ENCODE data around the gene INPP5A. TPM values are rescaled to one million over a fixed set of nuclear protein-coding genes. Genes with fewer than 3 reads are reported as not detected.

The INPP5A gene
- total and polyA plus RNA-seq, 9 of the 15 experiments (the other 6 are each of a cell fraction or from before 2014, with no cell fraction given): 0.66 to 11.6 (median 7.7) TPM

DNA sequence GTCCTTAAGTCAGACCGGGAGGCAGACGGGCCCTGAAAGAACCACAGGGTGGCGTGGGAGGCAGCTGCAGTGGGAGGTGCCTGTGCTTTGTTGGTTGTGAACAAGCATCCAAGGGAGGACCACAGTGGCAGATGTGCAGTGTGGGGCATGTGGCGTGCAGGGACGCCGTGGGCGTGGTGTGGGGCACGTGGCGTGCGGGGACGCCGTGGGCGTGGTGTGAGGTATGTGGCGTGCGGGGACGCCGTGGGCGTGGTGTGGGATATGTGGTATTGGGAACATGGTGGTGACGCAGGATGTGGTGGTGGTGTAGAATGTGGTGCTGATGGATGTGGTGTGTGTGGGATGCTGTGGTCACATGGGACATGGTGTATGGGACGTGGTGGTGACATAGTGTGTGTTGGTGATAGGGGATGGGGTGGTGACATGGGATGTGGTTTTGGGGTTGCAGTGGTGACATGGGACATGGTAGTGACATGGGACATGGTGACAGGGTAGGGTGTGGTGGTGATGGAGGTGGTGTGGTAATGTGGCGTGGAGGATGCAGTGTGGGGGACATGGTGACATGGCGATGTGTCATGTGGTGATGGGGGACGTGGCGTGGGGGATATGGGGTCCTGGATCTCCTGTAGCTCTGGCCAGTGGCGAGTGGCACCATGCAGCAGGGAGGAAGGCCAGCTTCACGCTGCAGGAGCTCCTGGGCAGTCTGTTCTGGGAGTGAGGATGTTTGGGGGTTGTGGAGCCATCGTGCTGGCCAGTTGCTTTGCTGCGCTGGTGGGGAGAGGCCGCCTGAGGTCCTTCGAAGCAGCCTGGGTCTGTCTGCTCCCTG lies 78.8 kb downstream of the INPP5A start:
- Histone ChIP-seq H4K20me1 (replicated peaks; ENCODE audit: control insufficient read depth, insufficient read depth, low read length) (no peaks in the 10 kb centered on the region), H3K4me1 (replicated peaks in 1 of 2; ENCODE audit: control insufficient read depth in 2 of 2, insufficient read depth in 2 of 2, low read length in 2 of 2) (peaks cover 0 to 17% of the 10 kb centered on the region in 2 experiments; a peak in 2 of 5 replicates), H3K27ac (ENCODE audit: extremely low read depth, low read depth, low read length) (no peak overlapping the region), H3K36me3 (ENCODE audit: control insufficient read depth, insufficient read depth, low read length) (no peaks in the 10 kb centered on the region), H3K9me1 (ENCODE audit: control insufficient read depth, insufficient read depth, low read length) (peaks cover 2% of the 10 kb centered on the region), H3K9me3 (replicated peaks; ENCODE audit: control insufficient read depth, insufficient read depth, low read depth, low read length) (no peaks in the 10 kb centered on the region), H2AFZ (ENCODE audit: low read depth, low read length) (no peak overlapping the region), H3K9ac (ENCODE audit: insufficient read depth in 1 of 2, low read depth in 2 of 2, low read length in 2 of 2) (no peak overlapping the region; a peak in 1 of 4 replicates), H3K27me3 (ENCODE audit: control insufficient read depth in 2 of 2, insufficient read depth in 2 of 2, low read length in 2 of 2) (no peaks in the 10 kb centered on the region), H3K4me3 (no peak overlapping the region), H3K4me2 (ENCODE audit: insufficient read depth, low read length) (no peak overlapping the region), H3K79me2 (ENCODE audit: control insufficient read depth, insufficient read depth, low read length) (no peaks in the 10 kb centered on the region)
- intact Hi-C loops (cut with micrococcal nuclease) (no loop called here), in situ Hi-C loops (cut with MboI) (no loop called here)
- BruUV-seq (replicated peaks): no TSS peak
- no peak for ATAC-seq
- no peak for FAIRE-seq
- POLR2A ChIA-PET: interaction anchor here (0.9 kb wide), 1 partner anchor 9 kb away, joined by 3 read pairs; no protein-coding TSS in a partner anchor
- no peak for DNase-seq (ENCODE audit: extremely low read depth in 1 of 4, low spot score in 3 of 4)
- CTCF ChIA-PET (ENCODE audit: low intra/inter-chr PET ratio): no interaction called here
- TF ChIP-seq PURB (CRISPR knock-in tag; IDR thresholded peaks at IDR 0.05; ENCODE audit: low read depth): no peak
- TF ChIP-seq NR2C2 (CRISPR knock-in tag; IDR thresholded peaks at IDR 0.05): no peak
- TF ChIP-seq NR2C2 (tag; IDR thresholded peaks at IDR 0.05): no peak
- TF ChIP-seq NFE2 (IDR thresholded peaks at IDR 0.05; ENCODE audit: low read depth): no peak
- TF ChIP-seq FOXK2 (conservative IDR thresholded peaks at IDR 0.05 in 1 of 2, IDR thresholded peaks at IDR 0.05 in 1 of 2; ENCODE audit: low read depth in 2 of 2): no peak
- no peak for TF ChIP-seq SMAD2 (IDR thresholded peaks at IDR 0.05; ENCODE audit: low read depth, low read length)
- TF ChIP-seq NEUROD1 (IDR thresholded peaks at IDR 0.05; ENCODE audit: borderline replicate concordance, low read depth, low read length, partially characterized antibody): no peak
- TF ChIP-seq, protein P1, sequence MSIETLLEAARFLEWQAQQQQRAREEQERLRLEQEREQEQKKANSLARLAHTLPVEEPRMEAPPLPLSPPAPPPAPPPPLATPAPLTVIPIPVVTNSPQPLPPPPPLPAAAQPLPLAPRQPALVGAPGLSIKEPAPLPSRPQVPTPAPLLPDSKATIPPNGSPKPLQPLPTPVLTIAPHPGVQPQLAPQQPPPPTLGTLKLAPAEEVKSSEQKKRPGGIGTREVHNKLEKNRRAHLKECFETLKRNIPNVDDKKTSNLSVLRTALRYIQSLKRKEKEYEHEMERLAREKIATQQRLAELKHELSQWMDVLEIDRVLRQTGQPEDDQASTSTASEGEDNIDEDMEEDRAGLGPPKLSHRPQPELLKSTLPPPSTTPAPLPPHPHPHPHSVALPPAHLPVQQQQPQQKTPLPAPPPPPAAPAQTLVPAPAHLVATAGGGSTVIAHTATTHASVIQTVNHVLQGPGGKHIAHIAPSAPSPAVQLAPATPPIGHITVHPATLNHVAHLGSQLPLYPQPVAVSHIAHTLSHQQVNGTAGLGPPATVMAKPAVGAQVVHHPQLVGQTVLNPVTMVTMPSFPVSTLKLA (conservative IDR thresholded peaks at IDR 0.05): no peak
- no peak for TF ChIP-seq NR1H2 (CRISPR knock-in tag; IDR thresholded peaks at IDR 0.05)
- TF ChIP-seq HMGN3 (IDR thresholded peaks at IDR 0.05; ENCODE audit: borderline replicate concordance, extremely low read depth, insufficient read length, low read depth, low read length): no peak
- no peak for TF ChIP-seq NRF1 (conservative IDR thresholded peaks at IDR 0.05 in 1 of 2, IDR thresholded peaks at IDR 0.05 in 1 of 2)
- no peak for TF ChIP-seq FOXA3 (CRISPR knock-in tag; conservative IDR thresholded peaks at IDR 0.05 in 1 of 2, IDR thresholded peaks at IDR 0.05 in 1 of 2)
- WGBS (ENCODE audit: insufficient coverage, low coverage, missing lambda C conversion rate): 80% methylated on average over 8 of the region's 30 CpGs

Data from K562 (cell line).